HG02610 (cell line): ENCODE measurements around the gene ANK3.

Source experiments
- ATAC-seq: cut with Tn5 transposase; IDR thresholded peaks from one replicate; pipeline ENCODE4 v1.9.1; 2021; ENCODE audit warnings: mild to moderate bottlenecking, moderate library complexity; ENCODE audit not compliant: unreplicated experiment

Gene ANK3

GRCh38 chr10:60348982-60349381 lies 40.7 kb downstream of the ANK3 start:
- no peak for ATAC-seq

- ATAC-seq: no peak
These were observed 42.4 kb downstream of the ANK3 start for GRCh38 chr10:60347270-60347669.

- ATAC-seq: no peak
These were observed 43.0 kb downstream of the ANK3 start for GRCh38 chr10:60346661-60347060.

- no peak for ATAC-seq
These were observed 46.4 kb downstream of the ANK3 start for GRCh38 chr10:60343254-60343653.

GRCh38 chr10:60341969-60342368 lies 47.7 kb downstream of the ANK3 start:
- ATAC-seq: no peak

- ATAC-seq: no peak
These were observed 48.7 kb downstream of the ANK3 start for GRCh38 chr10:60340973-60341372.

GRCh38 chr10:60339757-60340156 lies 49.9 kb downstream of the ANK3 start:
- no peak for ATAC-seq

- no peak for ATAC-seq
These were observed 50.9 kb downstream of the ANK3 start for GRCh38 chr10:60338786-60339185.

GRCh38 chr10:60338002-60338564 lies 51.6 kb downstream of the ANK3 start:
- ATAC-seq: no peak

GRCh38 chr10:60336901-60337630 lies 52.6 kb downstream of the ANK3 start:
- ATAC-seq: no peak

GRCh38 chr10:60335708-60336107 lies 54.0 kb downstream of the ANK3 start:
- no peak for ATAC-seq

- no peak for ATAC-seq
These were observed 54.7 kb downstream of the ANK3 start for GRCh38 chr10:60334991-60335390.

GRCh38 chr10:60332371-60332770 lies 57.3 kb downstream of the ANK3 start:
- ATAC-seq: no peak

- ATAC-seq: no peak
These were observed 57.8 kb downstream of the ANK3 start for GRCh38 chr10:60331886-60332285.

GRCh38 chr10:60323162-60323561 lies 66.5 kb downstream of the ANK3 start:
- no peak for ATAC-seq

- ATAC-seq: no peak
These were observed 69.0 kb downstream of the ANK3 start for GRCh38 chr10:60320666-60321065.

- no peak for ATAC-seq
These were observed 73.6 kb downstream of the ANK3 start for GRCh38 chr10:60316029-60316428.

- ATAC-seq: no peak
These were observed 74.4 kb downstream of the ANK3 start for GRCh38 chr10:60315311-60315710.

- ATAC-seq: no peak
These were observed 75.4 kb downstream of the ANK3 start for GRCh38 chr10:60314069-60314940.

- ATAC-seq: no peak
These were observed 76.1 kb downstream of the ANK3 start for GRCh38 chr10:60313589-60313952.

- ATAC-seq: no peak
These were observed 76.7 kb downstream of the ANK3 start for GRCh38 chr10:60312818-60313588.
